ENCODE results near the gene DCAF15.
A peak's percentile ranks its signal among the peaks of the same experiment; 100 is the strongest.

DNA sequence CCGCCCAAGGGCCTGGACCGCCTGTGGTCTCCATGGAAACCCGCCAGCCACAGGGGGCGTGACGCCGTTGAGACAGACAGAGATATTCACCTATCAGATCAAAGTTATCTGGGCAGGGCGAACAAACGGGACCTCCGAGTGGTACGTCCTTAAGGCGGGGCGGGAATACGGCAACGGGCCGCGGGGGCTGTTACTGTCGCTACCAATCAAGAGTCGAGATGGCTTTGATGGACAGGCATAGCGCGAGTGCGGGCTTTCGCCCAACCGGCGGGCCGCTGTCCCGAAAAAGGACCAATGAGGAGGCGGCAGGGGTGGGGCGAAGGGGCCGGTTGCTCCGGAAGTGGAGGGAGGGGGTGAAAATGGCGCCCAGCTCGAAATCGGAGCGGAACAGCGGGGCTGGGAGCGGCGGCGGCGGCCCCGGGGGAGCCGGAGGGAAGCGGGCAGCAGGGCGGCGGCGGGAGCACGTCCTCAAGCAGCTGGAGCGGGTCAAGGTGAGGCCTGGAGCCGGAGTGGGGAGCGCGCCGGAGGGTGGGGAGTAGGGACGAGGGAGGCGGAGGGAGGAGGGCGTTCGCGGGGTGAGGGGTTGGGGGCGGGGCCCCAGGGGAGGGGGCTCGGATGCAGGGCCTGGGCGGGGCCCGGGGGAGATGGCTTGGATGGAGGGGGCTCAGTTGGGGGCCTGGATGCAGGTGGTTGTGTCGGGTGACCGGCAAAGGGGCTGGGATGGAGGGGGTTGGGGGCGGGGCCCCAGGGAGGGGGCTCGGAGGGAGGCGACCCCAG lies at the start of gene DCAF15:
- TF ChIP-seq YY1 (IDR thresholded peaks at IDR 0.05; ENCODE audit: insufficient read depth, insufficient read length) (peak; percentile 70), ZNF274 (IDR thresholded peaks at IDR 0.05; ENCODE audit: low read depth, low read length) (no peak)

All from NT2/D1 (cell line).